IPS-15b (cell line): ENCODE data around the gene NAA25.

Experiments used
- H3K27me3 ChIP-seq: one replicate; pipeline ENCODE4 v1.6.1; 2013; ENCODE audit warnings: low read length; ENCODE audit not compliant: control insufficient read depth, insufficient read depth
- H3K36me3 ChIP-seq: one replicate; pipeline ENCODE4 v1.6.1; 2013; ENCODE audit warnings: low read length; ENCODE audit not compliant: control insufficient read depth, insufficient read depth
- H3K4me1 ChIP-seq: one replicate; pipeline ENCODE4 v1.6.1; 2013; ENCODE audit warnings: mild to moderate bottlenecking, low read length; ENCODE audit not compliant: control insufficient read depth, insufficient read depth
- H3K4me3 ChIP-seq: one replicate; pipeline ENCODE4 v1.5.1; 2013; ENCODE audit warnings: low read depth, low read length
- H3K9ac ChIP-seq: one replicate; pipeline ENCODE4 v1.6.1; 2013; ENCODE audit warnings: low read depth, mild to moderate bottlenecking, low read length
- H3K9me3 ChIP-seq: one replicate; pipeline ENCODE4 v1.6.1; 2013; ENCODE audit warnings: mild to moderate bottlenecking, low read length; ENCODE audit not compliant: control insufficient read depth, insufficient read depth

Gene NAA25

GRCh38 chr12:112130441-112130998 lies 21.9 kb upstream of the NAA25 start:
- Histone ChIP-seq H3K9me3 (no peaks in the 10 kb centered on the region), H3K4me3 (no peak overlapping the region), H3K36me3 (no peaks in the 10 kb centered on the region), H3K9ac (no peak overlapping the region), H3K4me1 (no peaks in the 10 kb centered on the region), H3K27me3 (no peaks in the 10 kb centered on the region)

- Histone ChIP-seq H3K4me1 (peaks cover 10% of the 10 kb centered on the region), H3K27me3 (no peaks in the 10 kb centered on the region), H3K36me3 (no peaks in the 10 kb centered on the region), H3K9me3 (no peaks in the 10 kb centered on the region), H3K9ac (no peak overlapping the region), H3K4me3 (no peak overlapping the region)
Observed at GRCh38 chr12:112126911-112127310, 18.3 kb upstream of the NAA25 start.

- peaks cover 13% of the 10 kb centered on the region for H3K4me1 ChIP-seq
- H3K27me3 ChIP-seq: no peaks in the 10 kb centered on the region
- H3K36me3 ChIP-seq: no peaks in the 10 kb centered on the region
- H3K4me3 ChIP-seq: peak overlapping the region; percentile 91
- H3K9ac ChIP-seq: peak overlapping the region; percentile 73
- H3K9me3 ChIP-seq: no peaks in the 10 kb centered on the region
Observed at GRCh38 chr12:112126000-112126438, 17.4 kb upstream of the NAA25 start.

- Histone ChIP-seq H3K9me3 (no peaks in the 10 kb centered on the region), H3K4me1 (peaks cover 13% of the 10 kb centered on the region), H3K36me3 (no peaks in the 10 kb centered on the region), H3K27me3 (no peaks in the 10 kb centered on the region), H3K4me3 (peak within 1 kb of the TSS; percentile 91), H3K9ac (peak within 1 kb of the TSS; percentile 73)
Observed at GRCh38 chr12:112125250-112125999, 16.8 kb upstream of the NAA25 start, which contains the start of gene TRAFD1. Gene TRAFD1, plus strand, starts transcription at chr12:112125560. Its CDS starts 4,963 bp downstream, at chr12:112130523.

GRCh38 chr12:112124918-112125249 lies 16.3 kb upstream of the NAA25 start:
- peaks cover 13% of the 10 kb centered on the region for H3K4me1 ChIP-seq
- H3K4me3 ChIP-seq: no peak overlapping the region
- no peaks in the 10 kb centered on the region for H3K36me3 ChIP-seq
- H3K9ac ChIP-seq: no peak overlapping the region
- no peaks in the 10 kb centered on the region for H3K9me3 ChIP-seq
- H3K27me3 ChIP-seq: no peaks in the 10 kb centered on the region

- H3K4me3 ChIP-seq: no peak overlapping the region
- no peak overlapping the region for H3K9ac ChIP-seq
- H3K9me3 ChIP-seq: no peaks in the 10 kb centered on the region
- no peaks in the 10 kb centered on the region for H3K36me3 ChIP-seq
- H3K4me1 ChIP-seq: peaks cover 13% of the 10 kb centered on the region
- no peaks in the 10 kb centered on the region for H3K27me3 ChIP-seq
Observed at GRCh38 chr12:112122823-112123690, 14.5 kb upstream of the NAA25 start.

- Histone ChIP-seq H3K9ac (no peak overlapping the region), H3K36me3 (no peaks in the 10 kb centered on the region), H3K4me1 (peaks cover 14% of the 10 kb centered on the region), H3K4me3 (no peak overlapping the region), H3K27me3 (no peaks in the 10 kb centered on the region), H3K9me3 (no peaks in the 10 kb centered on the region)
Observed at GRCh38 chr12:112121780-112122565, 13.4 kb upstream of the NAA25 start.

GRCh38 chr12:112117685-112118084 lies 9.1 kb upstream of the NAA25 start:
- Histone ChIP-seq H3K4me1 (peaks cover 13% of the 10 kb centered on the region), H3K9ac (no peak overlapping the region), H3K36me3 (no peaks in the 10 kb centered on the region), H3K9me3 (no peaks in the 10 kb centered on the region), H3K4me3 (no peak overlapping the region), H3K27me3 (no peaks in the 10 kb centered on the region)

GRCh38 chr12:112116232-112117060 lies 7.9 kb upstream of the NAA25 start:
- peaks cover 9% of the 10 kb centered on the region for H3K4me1 ChIP-seq
- H3K36me3 ChIP-seq: no peaks in the 10 kb centered on the region
- no peak overlapping the region for H3K9ac ChIP-seq
- peak overlapping the region; percentile 28 for H3K4me3 ChIP-seq
- no peaks in the 10 kb centered on the region for H3K27me3 ChIP-seq
- H3K9me3 ChIP-seq: no peaks in the 10 kb centered on the region

GRCh38 chr12:112115259-112116045 lies 6.9 kb upstream of the NAA25 start:
- Histone ChIP-seq H3K36me3 (no peaks in the 10 kb centered on the region), H3K4me1 (peaks cover 10% of the 10 kb centered on the region), H3K27me3 (no peaks in the 10 kb centered on the region), H3K4me3 (no peak overlapping the region), H3K9me3 (no peaks in the 10 kb centered on the region), H3K9ac (no peak overlapping the region)
